HG03575 (cell line): ENCODE data around the gene PRSS48.
"Not testable (repeated sequence)": the region's sequence is repeated elsewhere in the genome, so short reads cannot be mapped to it uniquely, and the experiment has no call there.

ENCODE experiments used
- ATAC-seq: cut with Tn5 transposase; IDR thresholded peaks from one replicate; pipeline ENCODE4 v1.9.1; 2021; ENCODE audit not compliant: unreplicated experiment, insufficient number of reproducible peaks, low FRiP score; ENCODE audit errors: extremely low read depth

The PRSS48 gene, protein sequence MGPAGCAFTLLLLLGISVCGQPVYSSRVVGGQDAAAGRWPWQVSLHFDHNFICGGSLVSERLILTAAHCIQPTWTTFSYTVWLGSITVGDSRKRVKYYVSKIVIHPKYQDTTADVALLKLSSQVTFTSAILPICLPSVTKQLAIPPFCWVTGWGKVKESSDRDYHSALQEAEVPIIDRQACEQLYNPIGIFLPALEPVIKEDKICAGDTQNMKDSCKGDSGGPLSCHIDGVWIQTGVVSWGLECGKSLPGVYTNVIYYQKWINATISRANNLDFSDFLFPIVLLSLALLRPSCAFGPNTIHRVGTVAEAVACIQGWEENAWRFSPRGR

DNA sequence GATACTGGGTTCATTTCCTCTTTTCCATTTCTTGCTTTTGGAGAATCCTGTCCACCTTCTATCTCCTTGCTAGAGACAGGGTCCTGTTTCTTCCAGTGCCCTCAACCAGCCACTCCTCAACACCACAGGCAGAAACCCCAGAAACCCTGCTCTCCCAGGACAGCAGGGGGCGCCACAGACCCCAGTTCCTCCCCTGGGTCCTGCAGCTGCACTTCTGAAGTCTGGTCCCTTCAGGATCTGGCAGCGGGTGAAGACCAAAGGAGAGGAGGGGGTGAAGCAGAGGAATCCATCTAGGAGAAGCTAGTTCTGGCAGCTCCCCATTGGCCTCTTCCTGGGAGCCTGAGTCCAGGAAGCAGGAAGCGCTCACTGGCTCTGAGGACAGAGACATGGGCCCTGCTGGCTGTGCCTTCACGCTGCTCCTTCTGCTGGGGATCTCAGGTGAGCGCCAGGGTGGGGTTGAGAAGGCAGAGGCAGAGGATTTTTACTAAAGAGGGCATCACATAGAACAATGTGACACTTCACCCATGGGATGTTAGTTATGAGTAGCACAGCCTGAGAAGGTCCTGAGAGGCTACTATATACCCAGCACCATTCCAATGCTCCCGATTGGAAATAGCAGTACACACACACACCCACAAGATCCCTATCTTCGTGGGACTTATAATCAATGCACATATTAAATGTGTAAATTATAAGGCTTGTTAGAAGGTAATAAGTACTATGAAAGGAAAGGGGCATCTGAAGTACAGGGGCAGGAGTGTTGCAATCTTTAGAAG lies at the start of gene PRSS48:
Gene PRSS48, plus strand, starts transcription at position 375 of the 776 bp plus-strand sequence. Its CDS starts 12 bp downstream, at position 387.
- ATAC-seq = no peak

DNA sequence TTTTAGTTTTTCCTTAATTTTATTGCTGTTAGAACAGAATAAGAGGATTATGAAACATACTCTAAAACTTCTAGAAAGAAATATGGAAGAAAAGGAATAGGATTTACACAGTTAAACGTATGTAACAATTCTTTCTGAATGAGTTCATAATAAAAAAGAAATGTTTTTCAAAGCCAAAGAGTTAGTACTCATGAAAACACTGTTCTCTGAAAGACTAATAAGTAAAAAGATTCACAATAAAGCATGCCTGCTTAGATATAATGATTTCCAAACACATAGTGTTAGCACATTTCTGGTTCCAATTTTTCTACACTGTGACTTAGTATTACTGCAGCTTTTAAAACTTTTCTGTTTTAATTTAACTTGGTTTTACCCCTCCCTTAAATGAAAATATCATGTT lies 49.8 kb upstream of the PRSS48 start:
- no peak for ATAC-seq

- no peak for ATAC-seq
Observed at GRCh38 chr4:151227731-151228130, 49.2 kb upstream of the PRSS48 start.

DNA sequence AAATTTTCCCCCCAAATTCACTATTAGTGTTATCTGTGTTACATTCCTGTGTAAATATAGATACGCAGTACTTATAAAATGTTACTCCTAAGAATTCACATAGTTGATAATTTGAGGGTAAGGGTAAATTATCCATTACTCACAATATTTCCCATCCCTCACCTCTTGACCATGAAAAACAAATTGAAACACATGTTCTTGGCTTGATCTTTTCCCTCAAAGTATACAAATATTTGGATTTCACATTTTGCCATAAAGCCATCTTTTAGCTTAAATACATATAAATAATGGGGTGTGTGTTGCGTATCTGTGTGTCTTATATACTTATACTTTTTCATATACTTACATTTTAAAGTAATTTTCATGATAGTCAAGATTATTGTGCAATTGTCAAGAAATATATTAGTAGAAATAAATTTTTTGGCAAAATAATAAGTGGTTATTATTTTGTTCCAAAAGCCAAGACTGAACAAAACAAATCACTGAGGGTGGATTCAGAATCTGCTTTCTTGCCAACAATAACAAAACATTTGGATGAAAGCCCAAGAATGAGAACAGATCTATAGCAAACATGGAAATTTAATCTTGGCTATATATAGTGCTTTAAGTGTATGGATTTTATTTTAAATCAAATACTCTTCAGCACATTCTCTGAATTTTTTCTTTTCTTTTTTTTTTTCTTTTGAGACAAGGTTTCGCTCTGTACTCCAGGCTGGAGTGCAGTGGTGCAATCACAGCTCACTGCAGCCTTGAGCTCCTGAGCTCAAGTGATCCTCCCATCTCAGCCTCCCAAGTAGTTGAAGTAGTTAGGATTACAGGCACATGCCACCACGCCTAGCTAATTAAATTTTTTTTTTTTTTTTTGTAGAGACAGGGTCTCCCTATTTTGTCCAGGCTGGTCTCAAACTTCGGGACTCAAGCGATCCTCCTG lies 48.5 kb upstream of the PRSS48 start:
- no peak for ATAC-seq

- no peak for ATAC-seq
Observed at GRCh38 chr4:151231915-151232595, 44.9 kb upstream of the PRSS48 start.

DNA sequence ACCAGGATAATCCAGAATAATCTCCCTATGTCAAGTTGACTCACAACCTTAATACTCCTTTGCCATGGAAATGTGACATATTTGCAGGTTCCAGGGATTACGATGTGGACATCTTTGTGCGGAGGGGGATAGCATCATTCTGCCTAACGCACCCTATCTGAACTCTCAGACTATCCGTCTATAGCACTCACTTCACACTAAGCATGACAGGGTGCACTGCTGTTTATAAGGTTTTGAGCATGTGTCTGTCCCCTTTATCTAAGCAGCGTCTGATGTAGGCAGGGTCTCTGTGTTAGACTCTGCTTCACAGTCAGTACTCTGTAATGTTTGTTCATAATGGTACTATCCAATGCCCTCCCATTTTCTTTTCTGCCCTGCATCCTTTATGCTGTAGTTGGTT lies 43.4 kb upstream of the PRSS48 start:
- no peak for ATAC-seq

DNA sequence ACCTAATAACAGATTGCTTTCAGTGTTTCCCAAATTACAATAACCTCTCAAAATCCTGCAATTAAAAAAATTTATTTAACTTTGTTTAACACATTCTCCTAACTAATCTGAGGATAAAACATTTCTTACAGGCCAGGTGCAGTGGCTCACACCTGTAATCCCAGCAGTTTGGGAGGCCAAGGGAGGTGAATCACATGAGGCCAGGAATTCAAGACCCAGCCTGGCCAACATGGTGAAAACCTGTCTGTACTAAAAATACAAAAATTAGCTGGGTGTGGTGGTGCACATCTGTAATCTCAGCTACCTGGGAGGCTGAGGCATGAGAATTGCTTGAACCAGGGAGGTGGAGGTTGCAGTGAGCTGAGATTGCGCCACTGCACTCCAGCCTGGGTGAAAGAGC lies 41.6 kb upstream of the PRSS48 start:
- not testable (repeated sequence) for ATAC-seq

- ATAC-seq = no peak
Observed at GRCh38 chr4:151236036-151236435, 40.9 kb upstream of the PRSS48 start.

GRCh38 chr4:151238477-151238876 lies 38.5 kb upstream of the PRSS48 start:
- no peak for ATAC-seq

DNA sequence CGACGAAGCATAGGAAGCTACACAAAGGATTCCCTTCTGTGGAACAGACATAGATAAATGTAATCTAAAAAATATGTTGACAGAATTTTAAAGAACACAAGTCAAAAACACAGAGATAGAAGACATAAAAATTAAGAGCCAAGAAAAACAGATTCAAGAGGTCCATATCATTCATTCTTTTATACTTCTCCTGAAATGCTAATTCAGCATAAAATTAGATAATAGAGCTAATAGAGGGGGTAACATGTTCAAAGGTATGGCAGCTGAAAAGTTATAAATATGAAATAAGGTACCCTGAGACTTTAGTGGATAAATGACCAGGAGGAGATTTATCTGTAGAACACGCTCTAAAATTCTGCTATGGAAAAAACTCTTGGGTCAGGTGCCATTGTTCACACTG lies 37.4 kb upstream of the PRSS48 start:
- ATAC-seq = no peak

- ATAC-seq = no peak
Observed at GRCh38 chr4:151242305-151242704, 34.7 kb upstream of the PRSS48 start.

DNA sequence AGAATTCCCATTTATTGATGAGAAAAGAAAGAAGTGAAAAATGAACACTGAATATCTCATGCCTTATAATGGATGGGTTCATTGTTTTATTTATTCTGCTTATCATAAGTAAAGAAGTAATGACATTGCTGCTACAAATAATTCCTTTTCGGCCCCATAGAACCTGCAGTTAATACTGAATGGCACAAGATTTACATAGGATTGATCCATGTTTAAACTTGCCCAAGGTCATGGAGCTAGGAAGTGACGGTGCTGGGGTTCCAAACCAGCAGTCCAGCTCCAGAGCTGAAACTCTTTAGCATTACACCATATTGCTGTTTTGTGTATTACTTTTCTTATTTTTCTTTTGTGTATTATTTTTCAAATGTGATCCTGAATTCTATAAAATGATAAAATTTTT lies 30.2 kb upstream of the PRSS48 start:
- no peak for ATAC-seq

DNA sequence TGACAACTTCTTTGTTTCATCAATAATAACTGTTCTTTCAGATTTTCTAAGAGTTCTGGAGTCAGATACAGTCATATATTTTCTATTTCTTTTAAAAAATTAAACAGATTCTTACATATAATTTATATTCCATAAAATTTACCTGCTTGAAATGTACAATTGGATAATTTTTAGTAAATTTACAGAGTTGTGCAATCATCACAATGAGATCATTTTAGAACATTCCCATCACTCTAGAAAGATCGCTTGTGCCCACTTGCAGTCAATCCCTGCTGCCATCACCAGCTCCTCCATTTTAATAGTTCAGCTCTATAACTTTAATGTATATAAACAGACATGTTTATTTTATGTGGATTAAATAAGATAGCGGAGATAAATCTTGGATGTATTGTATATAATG lies 29.6 kb upstream of the PRSS48 start:
- no peak for ATAC-seq

- no peak for ATAC-seq
Observed at GRCh38 chr4:151248519-151248918, 28.4 kb upstream of the PRSS48 start.

DNA sequence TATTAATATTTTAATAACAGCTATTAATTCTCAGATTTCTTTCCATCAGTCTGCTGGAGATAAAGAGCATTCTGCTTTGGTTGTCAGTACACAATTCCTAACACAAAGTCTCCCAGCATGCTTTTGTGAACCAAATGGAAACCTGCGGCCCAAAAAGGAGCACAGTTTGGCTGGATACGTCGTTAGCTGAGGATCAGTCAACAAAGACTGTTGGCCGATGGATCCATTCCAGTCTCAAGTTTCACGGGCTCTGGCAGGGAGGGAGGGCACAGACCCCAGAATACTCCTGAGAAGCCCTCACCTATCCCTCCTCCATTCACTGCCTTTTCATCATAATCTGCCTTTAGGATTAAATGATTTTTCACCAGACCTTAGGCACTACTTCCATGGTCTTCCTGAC lies 26.3 kb upstream of the PRSS48 start:
- no peak for ATAC-seq

- ATAC-seq = no peak
Observed at GRCh38 chr4:151251603-151252304, 25.2 kb upstream of the PRSS48 start.

GRCh38 chr4:151255226-151255625 lies 21.7 kb upstream of the PRSS48 start:
- ATAC-seq = not testable (repeated sequence)

GRCh38 chr4:151255680-151256079 lies 21.3 kb upstream of the PRSS48 start:
- ATAC-seq = not testable (repeated sequence)
